MCF 10A (cell line): ENCODE data around the gene TTR. TPM values are rescaled to one million over a fixed set of nuclear protein-coding genes. Genes with fewer than 3 reads are reported as not detected.

ENCODE experiments used
- Bru-seq: library from RNA; stranded (reverse); fragments of 400-500 nt; gene quantifications from one replicate; lab custom pipeline; 2021; lab: Mats Ljungman, UMichigan
- BruChase-seq, 2 experiments: library from RNA; stranded (reverse); fragments of 400-500 nt; gene quantifications; one replicate each; lab custom pipeline; 2021; lab: Mats Ljungman, UMichigan
- BruUV-seq: library from RNA; stranded (reverse); fragments of 400-500 nt; replicated peaks from 2 replicates; lab custom pipeline; 2021; lab: Mats Ljungman, UMichigan
- CTCF ChIA-PET: fragments of 300-600 bp; sonication (Branson Sonifier 250); formaldehyde crosslinking; extraction: SDS; loops from one replicate; lab custom pipeline; 2021; ENCODE audit warnings: antibody characterized with exemption, inconsistent platforms; lab: Yijun Ruan, JAX
- POLR2A ChIA-PET: fragments of 300-600, 350-650 bp; sonication (Branson Sonifier 250); formaldehyde crosslinking; extraction: SDS; loops from one replicate; lab custom pipeline; 2020; ENCODE audit warnings: antibody characterized with exemption, inconsistent platforms; lab: Yijun Ruan, JAX
- DNase-seq: peaks from one replicate; pipeline ENCODE4 v3.0.0-alpha.2; 2018; ENCODE audit not compliant: unreplicated experiment
- H3K27ac Mint-ChIP-seq: one replicate; pipeline ENCODE4 v1.8.0; 2022; ENCODE audit warnings: mild to moderate bottlenecking, low read depth, mixed read lengths; ENCODE audit not compliant: unreplicated experiment
- H3K27me3 Mint-ChIP-seq: one replicate; pipeline ENCODE4 v1.8.0; 2022; ENCODE audit warnings: mixed read lengths; ENCODE audit not compliant: insufficient read depth, unreplicated experiment
- H3K36me3 Mint-ChIP-seq: one replicate; pipeline ENCODE4 v1.8.0; 2022; ENCODE audit warnings: mild to moderate bottlenecking, moderate library complexity, mixed read lengths; ENCODE audit not compliant: insufficient read depth, unreplicated experiment
- H3K4me1 Mint-ChIP-seq: one replicate; pipeline ENCODE4 v1.8.0; 2022; ENCODE audit warnings: mixed read lengths; ENCODE audit not compliant: insufficient read depth, unreplicated experiment
- H3K4me3 Mint-ChIP-seq: one replicate; pipeline ENCODE4 v1.8.0; 2022; ENCODE audit warnings: mild to moderate bottlenecking, moderate library complexity, mixed read lengths; ENCODE audit not compliant: unreplicated experiment
- H3K9me3 Mint-ChIP-seq: one replicate; pipeline ENCODE4 v1.8.0; 2022; ENCODE audit warnings: mixed read lengths; ENCODE audit not compliant: unreplicated experiment
- CTCF ChIP-seq: fragments of 200-600 bp; IDR thresholded peaks from one replicate; pipeline ENCODE4 v1.8.0; 2022; ENCODE audit warnings: antibody characterized with exemption, mild to moderate bottlenecking; ENCODE audit not compliant: unreplicated experiment
- intact Hi-C: fragments of 100-400 bp; cut with micrococcal nuclease; formaldehyde crosslinking; loops from 2 replicates; pipeline ENCODE4 v1.14.1; 2022
- long read RNA-seq: library from polyadenylated mRNA; stranded (forward); transcript quantifications from one replicate; pipeline ENCODE4 v2.0.0, GENCODE V29; 2022
- total RNA-seq: library from RNA; stranded (reverse); gene quantifications from 2 replicates; pipeline ENCODE4 v1.2.3, GENCODE V29; 2022

TTR gene
- total RNA-seq (not detected in 2 replicates), Bru-seq, nascent RNA (percentile 8 among the genes with signal in this experiment), BruChase-seq, experiment 1, labeled RNA remaining after a 6-hour chase (percentile 3 among the genes with signal in this experiment), BruChase-seq, experiment 2, labeled RNA remaining after a 2-hour chase (not detected)
- long read RNA-seq: 0 reads

- H3K27me3 Mint-ChIP-seq: no peaks in the 10 kb centered on the region
- no peaks in the 10 kb centered on the region for H3K36me3 Mint-ChIP-seq
- intact Hi-C loops: no loop called here
- H3K4me3 Mint-ChIP-seq: no peak within 1 kb of the TSS
- no peak for TF ChIP-seq CTCF
- no peak within 1 kb of the TSS for H3K27ac Mint-ChIP-seq
- CTCF ChIA-PET: interaction anchor here (1.3 to 2.6 kb wide), 2 partner anchors 16 to 131 kb away, joined by 5 to 6 read pairs; no protein-coding TSS in a partner anchor
- BruUV-seq: no TSS peak
- H3K9me3 Mint-ChIP-seq: no peaks in the 10 kb centered on the region
- no peaks in the 10 kb centered on the region for H3K4me1 Mint-ChIP-seq
- no peak for DNase-seq
- POLR2A ChIA-PET: interaction anchor here (1.3 kb wide), 1 partner anchor 21 kb away, joined by 3 read pairs; no protein-coding TSS in a partner anchor
Observed at GRCh38 chr18:31591628-31592027, at the start of gene TTR. TSS of gene TTR (plus strand) at chr18:31591877. CDS start at chr18:31591903, 26 bp downstream.

DNA sequence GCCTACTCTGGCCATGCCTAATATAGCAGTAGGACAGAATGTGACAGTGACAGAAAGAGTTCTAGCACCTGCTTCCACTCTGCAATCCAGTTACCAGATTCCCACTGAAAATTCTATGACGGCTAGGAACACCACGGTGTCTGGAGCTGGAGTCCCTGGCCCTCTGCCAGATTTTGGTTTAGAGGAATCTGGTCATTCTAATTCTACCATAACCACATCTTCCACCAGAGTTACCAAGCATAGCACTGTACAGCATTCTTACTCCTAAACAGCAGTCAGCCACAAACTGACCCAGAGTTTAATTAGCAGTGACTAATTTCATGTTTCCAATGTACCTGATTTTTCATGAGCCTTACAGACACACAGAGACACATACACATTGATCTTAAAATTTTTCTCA is 45.2 kb upstream of the TTR start:
- H3K4me1 Mint-ChIP-seq: no peaks in the 10 kb centered on the region
- intact Hi-C loops: no loop called here
- no peak for DNase-seq
- H3K4me3 Mint-ChIP-seq: no peak overlapping the region
- no peaks in the 10 kb centered on the region for H3K27me3 Mint-ChIP-seq
- H3K36me3 Mint-ChIP-seq: peaks cover 61% of the 10 kb centered on the region
- ChIA-PET POLR2A (interaction anchor here (0.8 to 1.8 kb wide), 3 partner anchors 33 to 83 kb away, joined by 3 to 7 read pairs (median 5); no protein-coding TSS in a partner anchor), CTCF (interaction anchor here (0.6 to 1.8 kb wide), 5 partner anchors 13 to 176 kb away, joined by 3 to 9 read pairs (median 5); no protein-coding TSS in a partner anchor)
- no peak overlapping the region for H3K27ac Mint-ChIP-seq
- no peak for TF ChIP-seq CTCF
- BruUV-seq: no TSS peak
- H3K9me3 Mint-ChIP-seq: no peaks in the 10 kb centered on the region

- ChIA-PET POLR2A (interaction anchor here (0.6 to 1.3 kb wide), 4 partner anchors 16 to 294 kb away, joined by 3 read pairs; no protein-coding TSS in a partner anchor), CTCF (interaction anchor here (0.7 to 2.2 kb wide), 4 partner anchors 13 to 579 kb away, joined by 3 to 7 read pairs (median 4); no protein-coding TSS in a partner anchor)
- intact Hi-C loops: no loop called here
Observed at GRCh38 chr18:31548853-31549252, 42.8 kb upstream of the TTR start.

More at GRCh38 chr18:31548853-31549252, 42.8 kb upstream of the TTR start:
- Mint-ChIP-seq H3K36me3 (peaks cover 38% of the 10 kb centered on the region), H3K27me3 (no peaks in the 10 kb centered on the region), H3K4me1 (no peaks in the 10 kb centered on the region), H3K9me3 (no peaks in the 10 kb centered on the region), H3K27ac (no peak overlapping the region), H3K4me3 (no peak overlapping the region)
- no TSS peak for BruUV-seq
- TF ChIP-seq CTCF: no peak
- no peak for DNase-seq
